ENCODE measurements around the gene RAX2.

The RAX2 gene

DNA sequence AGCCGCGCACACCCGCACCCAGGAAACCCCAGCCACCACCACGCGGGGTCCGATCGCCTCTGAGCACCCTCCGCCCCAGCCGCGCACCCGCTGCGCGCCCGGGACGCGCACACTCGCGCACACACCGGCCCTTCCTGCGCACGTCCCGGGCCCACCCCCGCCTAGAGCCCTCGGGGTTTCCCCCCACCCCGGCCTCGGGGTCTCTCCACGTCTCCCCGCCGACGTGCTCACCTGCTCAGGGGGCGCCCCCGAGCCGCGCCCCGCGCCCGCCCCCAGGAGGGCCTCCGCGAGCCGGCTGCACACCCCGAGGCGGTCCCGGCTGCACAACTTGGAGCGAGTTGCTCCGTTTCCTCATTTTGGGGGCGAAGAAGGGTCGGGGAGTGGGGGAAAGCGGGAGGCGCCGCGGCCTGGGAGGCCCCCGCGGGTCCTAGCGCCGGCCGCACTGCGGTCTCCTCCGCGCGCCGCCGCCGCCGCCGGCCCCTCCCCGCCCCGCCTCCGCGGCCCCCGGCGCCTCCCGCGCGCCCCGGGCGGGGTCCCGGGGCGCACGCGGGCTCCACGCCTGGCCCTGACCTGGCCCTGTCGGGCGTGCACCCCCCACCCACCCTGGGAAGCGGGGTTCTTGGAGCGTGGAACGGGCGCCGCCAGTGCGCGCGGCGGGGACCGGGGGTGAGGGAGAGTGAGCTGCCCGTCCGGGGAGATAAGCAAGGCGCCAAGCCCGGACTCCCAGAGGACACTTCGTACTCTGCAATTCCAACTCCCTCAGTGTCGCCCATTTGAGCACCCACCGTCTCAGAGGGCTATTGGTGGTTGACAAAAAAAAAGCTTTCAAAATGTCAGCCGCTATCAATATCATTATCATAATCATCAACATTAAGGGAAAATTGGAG, 14.2 kb upstream of the RAX2 start, which contains the start of gene MATK:
Gene MATK (minus strand): TSS at position 444 of the 887 bp plus-strand sequence. CDS start 1,246 bp downstream, outside the sequence.
- H3K27ac ChIP-seq (ENCODE audit: insufficient read depth, low read length, poor library complexity, severe bottlenecking), result no peak within 1 kb of the TSS
- H3K9me3 ChIP-seq (ENCODE audit: control insufficient read depth, low read length), result peaks cover 10% of the 10 kb centered on the region
- peaks cover 8% of the 10 kb centered on the region for H3K4me1 ChIP-seq (ENCODE audit: control insufficient read depth, insufficient read depth, low read length, poor library complexity, severe bottlenecking)
- peak within 1 kb of the TSS; percentile 64 for H3K4me3 ChIP-seq (ENCODE audit: insufficient read depth, low read depth, low read length, poor library complexity, severe bottlenecking)
- no peak for DNase-seq
- H3K36me3 ChIP-seq (ENCODE audit: control insufficient read depth, insufficient read depth, low read length), result no peaks in the 10 kb centered on the region
- H3K27me3 ChIP-seq (replicated peaks; ENCODE audit: control insufficient read depth, insufficient read depth, low read length, poor library complexity, severe bottlenecking), result no peaks in the 10 kb centered on the region

- Histone ChIP-seq H3K4me1 (ENCODE audit: control insufficient read depth, insufficient read depth, low read length, poor library complexity, severe bottlenecking) (peaks cover 8% of the 10 kb centered on the region), H3K36me3 (ENCODE audit: control insufficient read depth, insufficient read depth, low read length) (no peaks in the 10 kb centered on the region), H3K27me3 (replicated peaks; ENCODE audit: control insufficient read depth, insufficient read depth, low read length, poor library complexity, severe bottlenecking) (no peaks in the 10 kb centered on the region), H3K4me3 (ENCODE audit: insufficient read depth, low read depth, low read length, poor library complexity, severe bottlenecking) (peak overlapping the region; percentile 64), H3K27ac (ENCODE audit: insufficient read depth, low read length, poor library complexity, severe bottlenecking) (no peak overlapping the region), H3K9me3 (ENCODE audit: control insufficient read depth, low read length) (peaks cover 10% of the 10 kb centered on the region)
- no peak for DNase-seq
These were observed 13.5 kb upstream of the RAX2 start for GRCh38 chr19:3785451-3785937.

- no peak overlapping the region for H3K27ac ChIP-seq (ENCODE audit: insufficient read depth, low read length, poor library complexity, severe bottlenecking)
- H3K4me3 ChIP-seq (ENCODE audit: insufficient read depth, low read depth, low read length, poor library complexity, severe bottlenecking), result peak overlapping the region; percentile 64
- H3K4me1 ChIP-seq (ENCODE audit: control insufficient read depth, insufficient read depth, low read length, poor library complexity, severe bottlenecking), result peaks cover 8% of the 10 kb centered on the region
- DNase-seq, result no peak
- peaks cover 10% of the 10 kb centered on the region for H3K9me3 ChIP-seq (ENCODE audit: control insufficient read depth, low read length)
- H3K27me3 ChIP-seq (replicated peaks; ENCODE audit: control insufficient read depth, insufficient read depth, low read length, poor library complexity, severe bottlenecking), result no peaks in the 10 kb centered on the region
- no peaks in the 10 kb centered on the region for H3K36me3 ChIP-seq (ENCODE audit: control insufficient read depth, insufficient read depth, low read length)
These were observed 12.8 kb upstream of the RAX2 start for GRCh38 chr19:3784607-3785450.

DNA sequence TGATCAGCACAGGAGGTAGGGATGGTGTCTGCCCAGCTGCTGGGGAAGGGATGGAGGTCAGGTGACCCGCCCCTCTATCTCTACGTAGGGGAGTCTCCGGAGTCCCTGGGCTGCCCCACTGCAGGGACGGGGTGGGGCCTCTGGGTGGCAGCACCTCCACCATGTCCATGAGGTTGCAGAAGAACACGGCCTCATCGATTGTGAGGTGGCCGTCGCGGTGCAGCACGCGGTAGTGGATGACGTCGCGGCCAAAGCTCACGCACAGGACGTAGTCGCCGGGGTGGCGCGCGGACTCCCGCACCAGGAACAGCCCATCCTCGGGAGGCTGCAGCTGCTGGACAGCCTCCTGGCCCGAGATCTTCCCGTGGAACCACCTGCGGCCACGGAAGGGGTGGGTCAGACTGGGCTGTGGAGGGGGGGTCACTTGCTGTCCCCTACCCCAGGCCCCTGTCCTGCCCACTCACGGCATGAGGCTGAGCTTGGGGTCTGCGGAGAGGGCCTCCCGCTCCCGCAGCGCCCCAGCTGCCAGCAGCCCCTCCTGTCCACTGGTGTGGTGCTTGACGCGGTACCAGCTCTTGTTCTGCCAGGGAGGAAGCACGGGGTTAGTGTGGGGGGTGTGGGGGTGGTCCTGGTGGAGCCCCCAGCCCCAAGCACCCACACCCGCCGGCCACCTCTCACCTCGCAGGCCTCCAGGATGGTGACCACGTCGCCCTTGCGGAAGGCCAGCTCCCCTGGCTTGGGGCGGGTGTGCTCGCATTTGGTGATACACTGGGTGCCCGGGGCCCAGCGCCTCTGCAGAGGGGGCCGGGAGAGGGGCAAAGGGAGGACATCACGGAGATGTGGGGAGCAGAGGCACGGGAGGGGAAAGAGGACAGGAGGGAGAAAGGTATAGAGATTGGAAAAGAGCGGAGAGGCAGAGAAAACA, 11.9 kb upstream of the RAX2 start:
- Histone ChIP-seq H3K4me1 (ENCODE audit: control insufficient read depth, insufficient read depth, low read length, poor library complexity, severe bottlenecking) (peaks cover 8% of the 10 kb centered on the region), H3K9me3 (ENCODE audit: control insufficient read depth, low read length) (peaks cover 10% of the 10 kb centered on the region), H3K36me3 (ENCODE audit: control insufficient read depth, insufficient read depth, low read length) (no peaks in the 10 kb centered on the region), H3K4me3 (ENCODE audit: insufficient read depth, low read depth, low read length, poor library complexity, severe bottlenecking) (no peak overlapping the region), H3K27me3 (replicated peaks; ENCODE audit: control insufficient read depth, insufficient read depth, low read length, poor library complexity, severe bottlenecking) (no peaks in the 10 kb centered on the region), H3K27ac (ENCODE audit: insufficient read depth, low read length, poor library complexity, severe bottlenecking) (no peak overlapping the region)
- DNase-seq, result no peak

DNA sequence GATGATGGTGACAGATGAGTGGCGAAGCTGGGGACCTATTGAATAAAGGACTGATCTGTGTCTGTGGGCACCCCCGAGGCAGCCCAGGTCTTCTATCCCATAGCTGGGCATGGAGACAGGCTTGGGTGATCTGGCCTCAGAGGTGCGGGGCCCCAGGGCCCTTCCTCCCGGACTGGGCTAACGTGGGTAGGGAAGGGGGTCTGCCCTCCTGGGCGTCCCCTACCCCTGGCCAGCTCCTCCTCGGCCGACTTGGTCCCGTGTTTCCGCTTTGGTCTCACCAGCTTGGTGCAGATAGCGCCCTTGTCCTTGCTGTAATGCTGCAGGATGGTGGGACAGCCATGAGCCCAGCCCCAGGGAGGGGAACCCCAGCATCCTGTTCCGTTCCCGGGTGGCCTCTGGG, 10.9 kb upstream of the RAX2 start:
- Histone ChIP-seq H3K4me3 (ENCODE audit: insufficient read depth, low read depth, low read length, poor library complexity, severe bottlenecking) (no peak overlapping the region), H3K27me3 (replicated peaks; ENCODE audit: control insufficient read depth, insufficient read depth, low read length, poor library complexity, severe bottlenecking) (no peaks in the 10 kb centered on the region), H3K27ac (ENCODE audit: insufficient read depth, low read length, poor library complexity, severe bottlenecking) (no peak overlapping the region), H3K4me1 (ENCODE audit: control insufficient read depth, insufficient read depth, low read length, poor library complexity, severe bottlenecking) (peaks cover 8% of the 10 kb centered on the region), H3K9me3 (ENCODE audit: control insufficient read depth, low read length) (peaks cover 10% of the 10 kb centered on the region), H3K36me3 (ENCODE audit: control insufficient read depth, insufficient read depth, low read length) (no peaks in the 10 kb centered on the region)
- DNase-seq, result no peak

DNA sequence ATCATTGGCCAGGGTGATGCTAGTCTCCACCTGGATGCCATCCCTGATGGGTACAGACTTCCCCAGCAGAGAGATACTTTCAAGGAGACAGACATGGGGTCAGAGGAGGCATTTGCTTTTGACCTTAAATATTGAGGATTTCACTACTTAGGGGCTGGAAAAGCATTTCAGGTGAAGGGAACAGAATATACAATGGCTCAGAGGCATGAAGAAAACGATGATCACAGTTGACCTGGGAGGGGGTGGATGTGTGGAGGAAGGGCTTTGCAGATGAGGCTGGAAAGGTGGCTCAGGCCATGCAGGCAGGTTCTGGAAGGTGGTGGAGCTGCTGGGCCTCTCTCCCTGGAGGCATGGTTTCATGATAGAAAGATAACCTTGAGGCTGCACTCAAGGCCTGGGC, 10.3 kb upstream of the RAX2 start:
- no peak for DNase-seq
- peaks cover 10% of the 10 kb centered on the region for H3K9me3 ChIP-seq (ENCODE audit: control insufficient read depth, low read length)
- no peak overlapping the region for H3K4me3 ChIP-seq (ENCODE audit: insufficient read depth, low read depth, low read length, poor library complexity, severe bottlenecking)
- no peaks in the 10 kb centered on the region for H3K36me3 ChIP-seq (ENCODE audit: control insufficient read depth, insufficient read depth, low read length)
- H3K27me3 ChIP-seq (replicated peaks; ENCODE audit: control insufficient read depth, insufficient read depth, low read length, poor library complexity, severe bottlenecking), result no peaks in the 10 kb centered on the region
- H3K27ac ChIP-seq (ENCODE audit: insufficient read depth, low read length, poor library complexity, severe bottlenecking), result no peak overlapping the region
- peaks cover 8% of the 10 kb centered on the region for H3K4me1 ChIP-seq (ENCODE audit: control insufficient read depth, insufficient read depth, low read length, poor library complexity, severe bottlenecking)

GRCh38 chr19:3781603-3782002, 9.6 kb upstream of the RAX2 start:
- Histone ChIP-seq H3K27me3 (replicated peaks; ENCODE audit: control insufficient read depth, insufficient read depth, low read length, poor library complexity, severe bottlenecking) (no peaks in the 10 kb centered on the region), H3K9me3 (ENCODE audit: control insufficient read depth, low read length) (peaks cover 10% of the 10 kb centered on the region), H3K27ac (ENCODE audit: insufficient read depth, low read length, poor library complexity, severe bottlenecking) (no peak overlapping the region), H3K4me1 (ENCODE audit: control insufficient read depth, insufficient read depth, low read length, poor library complexity, severe bottlenecking) (peaks cover 8% of the 10 kb centered on the region), H3K36me3 (ENCODE audit: control insufficient read depth, insufficient read depth, low read length) (no peaks in the 10 kb centered on the region), H3K4me3 (ENCODE audit: insufficient read depth, low read depth, low read length, poor library complexity, severe bottlenecking) (no peak overlapping the region)
- DNase-seq, result no peak

- Histone ChIP-seq H3K27me3 (replicated peaks; ENCODE audit: control insufficient read depth, insufficient read depth, low read length, poor library complexity, severe bottlenecking) (no peaks in the 10 kb centered on the region), H3K4me1 (ENCODE audit: control insufficient read depth, insufficient read depth, low read length, poor library complexity, severe bottlenecking) (peaks cover 8% of the 10 kb centered on the region), H3K9me3 (ENCODE audit: control insufficient read depth, low read length) (peaks cover 10% of the 10 kb centered on the region), H3K27ac (ENCODE audit: insufficient read depth, low read length, poor library complexity, severe bottlenecking) (no peak overlapping the region), H3K4me3 (ENCODE audit: insufficient read depth, low read depth, low read length, poor library complexity, severe bottlenecking) (no peak overlapping the region), H3K36me3 (ENCODE audit: control insufficient read depth, insufficient read depth, low read length) (no peaks in the 10 kb centered on the region)
- DNase-seq, result no peak
These were observed 8.8 kb upstream of the RAX2 start for GRCh38 chr19:3780786-3781304.
